ENCODE data around the gene GIGYF2. TPM values are rescaled to one million over a fixed set of nuclear protein-coding genes. Genes with fewer than 3 reads are reported as not detected.
"Not testable (repeated sequence)": the region's sequence is repeated elsewhere in the genome, so short reads cannot be mapped to it uniquely, and the experiment has no call there.

GIGYF2 gene
- total RNA-seq, 4 donors from 2014 or later, result 69.0 to 208 (median 80.4) TPM

- 65% methylated on average over 3 of the region's 3 CpGs for WGBS
- no peak overlapping the region for H3K27ac ChIP-seq
- H3K4me1 ChIP-seq, result no peaks in the 10 kb centered on the region
- no peak overlapping the region for H3K4me3 ChIP-seq
- no peaks in the 10 kb centered on the region for H3K27me3 ChIP-seq
- TF ChIP-seq POLR2AphosphoS5 (IDR thresholded peaks at IDR 0.05) (no peak), CTCF (IDR thresholded peaks at IDR 0.05) (no peak), EP300 (IDR thresholded peaks at IDR 0.05) (no peak), POLR2A (IDR thresholded peaks at IDR 0.05) (no peak)
- H3K36me3 ChIP-seq, result no peaks in the 10 kb centered on the region
- DNase-seq (ENCODE audit: low spot score in 2 of 2), result peak; percentile 37 to 47
- no peaks in the 10 kb centered on the region for H3K9me3 ChIP-seq
Observed at GRCh38 chr2:232689152-232689910, 7.8 kb upstream of the GIGYF2 start.

GRCh38 chr2:232691117-232691516 lies 6.0 kb upstream of the GIGYF2 start:
- H3K27me3 ChIP-seq, H3K4me1 ChIP-seq, H3K9me3 ChIP-seq, H3K27ac ChIP-seq, H3K4me3 ChIP-seq, H3K36me3 ChIP-seq: not testable (repeated sequence)
- WGBS, result 94% methylated on average over 13 of the region's 13 CpGs
- DNase-seq (ENCODE audit: low spot score in 2 of 2), result peak; percentile 5 to 24

- no peaks in the 10 kb centered on the region for H3K9me3 ChIP-seq
- no peaks in the 10 kb centered on the region for H3K36me3 ChIP-seq
- 88% methylated on average over 4 of the region's 4 CpGs for WGBS
- H3K27ac ChIP-seq, result no peak overlapping the region
- no peaks in the 10 kb centered on the region for H3K27me3 ChIP-seq
- peak in 1 of 2 donors; percentile 23 for DNase-seq (ENCODE audit: low spot score in 2 of 2)
- TF ChIP-seq CTCF (IDR thresholded peaks at IDR 0.05), result no peak
- TF ChIP-seq POLR2A (IDR thresholded peaks at IDR 0.05), result no peak
- no peak for TF ChIP-seq POLR2AphosphoS5 (IDR thresholded peaks at IDR 0.05)
- no peak for TF ChIP-seq EP300 (IDR thresholded peaks at IDR 0.05)
- H3K4me3 ChIP-seq, result no peak overlapping the region
- peaks cover 12% of the 10 kb centered on the region for H3K4me1 ChIP-seq
Observed at GRCh38 chr2:232693344-232693743, 3.8 kb upstream of the GIGYF2 start.

GRCh38 chr2:232696609-232697058 lies 497 bp upstream of the GIGYF2 start:
- no peak for DNase-seq (ENCODE audit: low spot score in 2 of 2)
- WGBS, result 36% methylated on average over 9 of the region's 10 CpGs
- no peaks in the 10 kb centered on the region for H3K9me3 ChIP-seq
- no peaks in the 10 kb centered on the region for H3K36me3 ChIP-seq
- H3K4me3 ChIP-seq, result peak overlapping the region; percentile 92
- H3K27ac ChIP-seq, result peak overlapping the region; percentile 98
- no peaks in the 10 kb centered on the region for H3K27me3 ChIP-seq
- TF ChIP-seq EP300 (IDR thresholded peaks at IDR 0.05) (no peak), POLR2A (IDR thresholded peaks at IDR 0.05) (no peak), CTCF (IDR thresholded peaks at IDR 0.05) (no peak), POLR2AphosphoS5 (IDR thresholded peaks at IDR 0.05) (no peak)
- peaks cover 38% of the 10 kb centered on the region for H3K4me1 ChIP-seq

- peak in 1 of 2 donors; percentile 76 for DNase-seq (ENCODE audit: low spot score in 2 of 2)
- peaks cover 38% of the 10 kb centered on the region for H3K4me1 ChIP-seq
- no peaks in the 10 kb centered on the region for H3K9me3 ChIP-seq
- H3K4me3 ChIP-seq, result peak overlapping the region; percentile 92
- 1% methylated on average over 11 of the region's 11 CpGs for WGBS
- no peaks in the 10 kb centered on the region for H3K27me3 ChIP-seq
- peak overlapping the region; percentile 98 for H3K27ac ChIP-seq
- TF ChIP-seq EP300 (IDR thresholded peaks at IDR 0.05) (no peak), CTCF (IDR thresholded peaks at IDR 0.05) (no peak), POLR2A (IDR thresholded peaks at IDR 0.05) (no peak), POLR2AphosphoS5 (IDR thresholded peaks at IDR 0.05) (no peak)
- no peaks in the 10 kb centered on the region for H3K36me3 ChIP-seq
Observed at GRCh38 chr2:232697807-232698110, 628 bp downstream of the GIGYF2 start.
